Uterus (tissue), 2 donors: ENCODE measurements around the gene MTCL1.

Experiments used
- CTCF ChIP-seq, 4 experiments: fragments of 200-600 bp in 2 of 4; fragments of 450-650 bp in 2 of 4; sonication (generic) in 2 of 4; IDR thresholded peaks; one replicate each; pipeline ENCODE4 v1.5.1; 2016 to 2019; ENCODE audit warnings: antibody characterized with exemption in 4 of 4, mild to moderate bottlenecking in 2 of 4, moderate library complexity in 1 of 4
- POLR2A ChIP-seq, 2 donors: fragments of 450-650 bp; IDR thresholded peaks; one replicate each; pipeline ENCODE4 v1.6.1; 2016; ENCODE audit warnings: antibody characterized with exemption in 2 of 2, mild to moderate bottlenecking in 1 of 2, moderate library complexity in 1 of 2

- TF ChIP-seq CTCF (IDR thresholded peaks at IDR 0.05) (no peak), POLR2A (IDR thresholded peaks at IDR 0.05) (no peak)
Observed at GRCh38 chr18:8828300-8828699, 122.9 kb downstream of the MTCL1 start.
